GM12878 (cell line): ENCODE data around the gene NPW. TPM values are rescaled to one million over a fixed set of nuclear protein-coding genes. Genes with fewer than 3 reads are reported as not detected.

ENCODE experiments used
- ATAC-seq: fragments of 200-7000 bp; cut with Tn5 transposase; 3 replicates; pipeline ENCODE4 v1.9.1; 2020; ENCODE audit warnings: mild to moderate bottlenecking, moderate library complexity
- BruUV-seq: library from RNA; stranded (reverse); fragments of 400-500 nt; replicated peaks from 2 replicates; lab custom pipeline; 2021; lab: Mats Ljungman, UMichigan
- CTCF ChIA-PET: fragments of 300-600 bp; sonication (Branson Sonifier 250); formaldehyde crosslinking; extraction: SDS; loops from one replicate; lab custom pipeline; 2021; ENCODE audit warnings: inconsistent platforms; lab: Yijun Ruan, JAX
- POLR2A ChIA-PET: fragments of 350-600 bp; formaldehyde crosslinking; extraction: SDS; loops from one replicate; lab custom pipeline; 2021; ENCODE audit warnings: inconsistent platforms; lab: Charles Lee
- RAD21 ChIA-PET: fragments of 300-600 bp; sonication (Branson Sonifier 250); formaldehyde crosslinking; loops from one replicate; lab custom pipeline; 2023; ENCODE audit warnings: antibody characterized with exemption; ENCODE audit not compliant: unreplicated experiment; lab: Charles Lee
- SMC1A ChIA-PET: fragments of 300-600 bp; sonication (Branson Sonifier 250); formaldehyde crosslinking; loops from one replicate; lab custom pipeline; 2023; ENCODE audit not compliant: unreplicated experiment, uncharacterized antibody; lab: Charles Lee
- DNase-seq: peaks from one replicate; pipeline ENCODE4 v3.0.0-alpha.2; 2011; ENCODE audit warnings: low read depth, low spot score
- FAIRE-seq: peaks from 3 replicates; lab custom pipeline; 2011; peaks lifted over from hg19 to GRCh38; lab: Jason Lieb, UNC
- H2AFZ ChIP-seq: 2 replicates; pipeline ENCODE4 v1.6.0; 2011; ENCODE audit warnings: low read depth, low read length, control low read depth; ENCODE audit not compliant: control insufficient read depth
- H3K27ac ChIP-seq: 2 replicates; pipeline ENCODE4 v1.5.1; 2011; ENCODE audit warnings: control low read depth; ENCODE audit not compliant: control insufficient read depth, insufficient read depth
- H3K27me3 ChIP-seq, 2 experiments: replicated peaks in 1 of 2; 2 replicates each; pipeline versions ENCODE4 v1.6.0 to v1.6.1; 2011; ENCODE audit warnings: low read length in 1 of 2; ENCODE audit not compliant: control insufficient read depth in 2 of 2, insufficient read depth in 2 of 2
- H3K36me3 ChIP-seq, 2 experiments: 2 replicates each; pipeline ENCODE4 v1.5.1; 2011; ENCODE audit warnings: low read length in 1 of 2; ENCODE audit not compliant: control insufficient read depth in 2 of 2, insufficient read depth in 2 of 2
- H3K4me1 ChIP-seq: 2 replicates; pipeline ENCODE4 v1.6.1; 2011; ENCODE audit warnings: mild to moderate bottlenecking, low read length, moderate library complexity, mixed read lengths; ENCODE audit not compliant: control insufficient read depth, insufficient read depth
- H3K4me2 ChIP-seq: 2 replicates; pipeline ENCODE4 v1.6.0; 2011; ENCODE audit warnings: control low read depth; ENCODE audit not compliant: control insufficient read depth, insufficient read depth
- H3K4me3 ChIP-seq: fragments of 200-600 bp; sonication (generic); 2 replicates; pipeline ENCODE4 v1.5.1; 2016
- H3K79me2 ChIP-seq: 2 replicates; pipeline ENCODE4 v1.6.0; 2011; ENCODE audit warnings: low read length; ENCODE audit not compliant: control insufficient read depth, insufficient read depth
- H3K9ac ChIP-seq: 2 replicates; pipeline ENCODE4 v1.8.0; 2011; ENCODE audit warnings: low read length, control low read depth, mixed read lengths; ENCODE audit not compliant: control insufficient read depth, insufficient read depth
- H3K9me3 ChIP-seq: replicated peaks from 3 replicates; pipeline ENCODE4 v1.5.1; 2011; ENCODE audit warnings: mild to moderate bottlenecking, low read length; ENCODE audit not compliant: control insufficient read depth, insufficient read depth
- H4K20me1 ChIP-seq: 2 replicates; pipeline ENCODE4 v1.6.0; 2011; ENCODE audit not compliant: control insufficient read depth, insufficient read depth
- ETV6 ChIP-seq, 2 experiments: fragments of 450-650 bp in 1 of 2; IDR thresholded peaks in 1 of 2; conservative IDR thresholded peaks in 1 of 2; 2 replicates each; pipeline ENCODE4 v1.6.1; 2014; ENCODE audit warnings: antibody characterized with exemption in 1 of 2, borderline replicate concordance in 1 of 2, low read depth in 1 of 2, mild to moderate bottlenecking in 1 of 2, moderate library complexity in 1 of 2
- IKZF1 ChIP-seq: fragments of 450-650 bp; conservative IDR thresholded peaks from 2 replicates; pipeline ENCODE4 v1.6.1; 2017; ENCODE audit warnings: antibody characterized with exemption, mild to moderate bottlenecking
- WGBS: methylation state at CpG from one replicate; pipeline ENCODE4 v1.1.6; 2016; ENCODE audit warnings: low lambda C conversion rate; ENCODE audit not compliant: insufficient replicate concordance, insufficient coverage; ENCODE audit errors: missing lambda C conversion rate; 5-methylcytosine and 5-hydroxymethylcytosine counted together
- in situ Hi-C: fragments of 300-500 bp; cut with MboI; formaldehyde crosslinking; loops from 9 replicates; pipeline ENCODE4 v1.14.3; 2018; ENCODE audit warnings: mixed read lengths
- intact Hi-C: fragments of 100-400 bp; cut with micrococcal nuclease; formaldehyde crosslinking; loops from one replicate; pipeline ENCODE4 v1.14.2; 2022; ENCODE audit not compliant: unreplicated experiment
- polyA plus RNA-seq, 11 experiments: library from polyadenylated mRNA; depleted of rRNA in 4 of 11; unstranded in 6 of 11; stranded (reverse) in 5 of 11; fragments of >200 nt; fragmentation: Nextera tagmentation in 4 of 11; fragmentation: Illumina TruSeq in 1 of 11; extraction: Ambion mirVana in 4 of 11; extraction: Trizol in 1 of 11; gene quantifications; 1 replicate in 1 of 11; 2 replicates in 10 of 11; pipeline versions ENCODE4 v1.2.1 to v1.2.3, GENCODE V29; 2011 to 2016; ENCODE audit warnings: inconsistent platforms in 2 of 11, missing spikeins in 2 of 11, low read depth in 1 of 11
- total RNA-seq, 4 experiments: library from RNA; depleted of rRNA in 3 of 4; stranded (reverse); fragments of >200 nt in 3 of 4; fragmentation: Illumina TruSeq in 1 of 4; extraction: Trizol in 1 of 4; gene quantifications; 2 replicates each; pipeline versions ENCODE4 v1.2.1 to v1.2.3, GENCODE V29; 2013 to 2021
- TF ChIP-seq, protein P1 (sequence below), 3 experiments: IDR thresholded peaks in 2 of 3; conservative IDR thresholded peaks in 1 of 3; 2 replicates each; pipeline ENCODE4 v1.5.1; 2011; ENCODE audit warnings: low read depth in 3 of 3, low read length in 3 of 3, mild to moderate bottlenecking in 3 of 3, control low read depth in 2 of 3, moderate library complexity in 2 of 3, inconsistent platforms in 1 of 3, mixed read lengths in 1 of 3; ENCODE audit not compliant: control insufficient read depth in 2 of 3, insufficient read depth in 1 of 3; ENCODE audit errors: extremely low read depth in 1 of 3

Gene NPW
- total and polyA plus RNA-seq, 10 of the 15 experiments (the other 5 are each of a cell fraction or from before 2014, with no cell fraction given): 0.23 to 2.5 (median 0.98) TPM; not detected in 4

DNA sequence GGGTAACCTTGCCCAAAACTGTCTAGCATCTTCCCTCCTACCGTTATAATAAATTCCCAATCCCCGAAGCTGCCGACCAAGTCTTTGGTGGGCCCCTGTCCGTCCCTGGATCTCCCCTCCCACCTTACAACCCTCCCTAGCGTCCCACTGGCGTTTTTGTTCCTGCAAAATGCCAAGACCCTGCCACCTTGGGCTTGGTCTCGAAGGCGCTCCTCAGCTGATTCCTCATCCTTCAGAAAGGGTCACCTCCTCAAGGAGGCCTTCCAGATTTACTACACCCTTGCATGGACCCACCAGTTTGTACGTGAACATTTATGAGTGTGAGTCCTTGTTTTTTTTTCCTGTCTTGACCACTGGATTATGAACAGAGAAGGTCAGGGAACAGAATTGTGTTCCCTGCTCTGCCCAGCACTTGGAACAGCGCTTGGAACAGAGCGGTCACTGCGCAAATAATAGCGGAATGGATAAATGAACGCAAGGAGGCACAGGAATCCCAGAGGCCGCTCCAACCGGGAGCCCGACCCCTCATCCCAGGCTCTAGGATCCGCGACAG, 36.5 kb upstream of the NPW start:
- POLR2A ChIA-PET: interaction anchor here (3.0 to 4.7 kb wide), 3 partner anchors 8 to 18 kb away, joined by 18 to 25 read pairs (median 21); partner anchors contain the start of genes RPS2 and TBL3
- no peak overlapping the region for H3K9ac ChIP-seq
- RAD21 ChIA-PET: interaction anchor here (0.9 to 2.1 kb wide), 3 partner anchors 13 to 157 kb away, joined by 3 to 6 read pairs (median 5); partner anchors contain the start of genes FAHD1 and HAGH
- in situ Hi-C loops (no loop called here), intact Hi-C loops (no loop called here)
- ATAC-seq (no peak), FAIRE-seq (no peak), DNase-seq (no peak)
- SMC1A ChIA-PET: interaction anchor here (1.3 kb wide), 1 partner anchor 21 kb away, joined by 4 read pairs; no protein-coding TSS in a partner anchor
- WGBS: 39% methylated on average over 19 of the region's 19 CpGs
- H3K4me3 ChIP-seq: no peak overlapping the region
- peaks cover 28% of the 10 kb centered on the region for H3K4me1 ChIP-seq
- CTCF ChIA-PET: interaction anchor here (0.9 to 1.1 kb wide), 2 partner anchors 14 to 21 kb away, joined by 3 to 5 read pairs; no protein-coding TSS in a partner anchor
- H3K4me2 ChIP-seq: peak overlapping the region; percentile 87; the same call in 1 of the 2 replicates
- no peak overlapping the region for H2AFZ ChIP-seq
- H3K27ac ChIP-seq: no peak overlapping the region
- H3K27me3 ChIP-seq: 0 out of 4 replicates have a peak, but pooled peaks cover 0 to 5% of the 10 kb centered on the region in 2 experiments
- H3K79me2 ChIP-seq: no peaks in the 10 kb centered on the region; the same call in none of the 2 replicates
- no peaks in the 10 kb centered on the region for H4K20me1 ChIP-seq
- TF ChIP-seq IKZF1: no peak
- no peak for TF ChIP-seq ETV6 (conservative IDR thresholded peaks at IDR 0.05 in 1 of 2, IDR thresholded peaks at IDR 0.05 in 1 of 2; ENCODE audit: borderline replicate concordance in 1 of 2, low read depth in 1 of 2)
- TF ChIP-seq, protein P1, sequence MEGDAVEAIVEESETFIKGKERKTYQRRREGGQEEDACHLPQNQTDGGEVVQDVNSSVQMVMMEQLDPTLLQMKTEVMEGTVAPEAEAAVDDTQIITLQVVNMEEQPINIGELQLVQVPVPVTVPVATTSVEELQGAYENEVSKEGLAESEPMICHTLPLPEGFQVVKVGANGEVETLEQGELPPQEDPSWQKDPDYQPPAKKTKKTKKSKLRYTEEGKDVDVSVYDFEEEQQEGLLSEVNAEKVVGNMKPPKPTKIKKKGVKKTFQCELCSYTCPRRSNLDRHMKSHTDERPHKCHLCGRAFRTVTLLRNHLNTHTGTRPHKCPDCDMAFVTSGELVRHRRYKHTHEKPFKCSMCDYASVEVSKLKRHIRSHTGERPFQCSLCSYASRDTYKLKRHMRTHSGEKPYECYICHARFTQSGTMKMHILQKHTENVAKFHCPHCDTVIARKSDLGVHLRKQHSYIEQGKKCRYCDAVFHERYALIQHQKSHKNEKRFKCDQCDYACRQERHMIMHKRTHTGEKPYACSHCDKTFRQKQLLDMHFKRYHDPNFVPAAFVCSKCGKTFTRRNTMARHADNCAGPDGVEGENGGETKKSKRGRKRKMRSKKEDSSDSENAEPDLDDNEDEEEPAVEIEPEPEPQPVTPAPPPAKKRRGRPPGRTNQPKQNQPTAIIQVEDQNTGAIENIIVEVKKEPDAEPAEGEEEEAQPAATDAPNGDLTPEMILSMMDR (IDR thresholded peaks at IDR 0.05 in 2 of 3, conservative IDR thresholded peaks at IDR 0.05 in 1 of 3; ENCODE audit: control insufficient read depth in 2 of 3, extremely low read depth in 1 of 3, insufficient read depth in 1 of 3, low read depth in 3 of 3, low read length in 3 of 3): peak in 1 of 3 experiments; percentile 11; a peak in 1 of 6 replicates
- no peaks in the 10 kb centered on the region for H3K9me3 ChIP-seq
- BruUV-seq: no TSS peak
- H3K36me3 ChIP-seq: peaks cover 5 to 9% of the 10 kb centered on the region in 2 experiments; a peak in 3 of 4 replicates
